RWPE2 (cell line): Measurements from ENCODE around the gene ZSCAN21.

Experiments
- ATAC-seq: fragments of 200-7000 bp; cut with Tn5 transposase; 3 replicates; pipeline ENCODE4 v1.9.1; 2021; ENCODE audit warnings: low read depth
- DNase-seq: peaks from one replicate; pipeline ENCODE4 v3.0.0-alpha.2; 2020; ENCODE audit warnings: low spot score
- H3K27ac ChIP-seq: fragments of 450-650 bp; 2 replicates; pipeline ENCODE4 v1.5.1; 2017; ENCODE audit warnings: mild to moderate bottlenecking; ENCODE audit not compliant: poor library complexity, severe bottlenecking
- H3K27me3 ChIP-seq: fragments of 250-450 bp; sonication (Bioruptor Pico); 2 replicates; pipeline ENCODE4 v1.5.1; 2021; ENCODE audit warnings: mild to moderate bottlenecking, moderate library complexity; ENCODE audit not compliant: insufficient read depth, poor library complexity, severe bottlenecking
- H3K36me3 ChIP-seq: fragments of 250-450 bp; sonication (Bioruptor Pico); 2 replicates; pipeline ENCODE4 v1.5.1; 2020; ENCODE audit warnings: low read depth, mild to moderate bottlenecking, moderate library complexity
- H3K4me1 ChIP-seq: fragments of 250-450 bp; sonication (Bioruptor Pico); 2 replicates; pipeline ENCODE4 v1.5.1; 2021; ENCODE audit warnings: mild to moderate bottlenecking, moderate library complexity; ENCODE audit not compliant: insufficient read depth, poor library complexity, severe bottlenecking
- H3K4me3 ChIP-seq: fragments of 250-450 bp; sonication (Bioruptor Pico); 2 replicates; pipeline ENCODE4 v1.5.1; 2021; ENCODE audit warnings: mild to moderate bottlenecking, moderate library complexity; ENCODE audit not compliant: severe bottlenecking
- H3K9me3 ChIP-seq: fragments of 250-450 bp; sonication (Bioruptor Pico); 2 replicates; pipeline ENCODE4 v1.5.1; 2021; ENCODE audit warnings: mild to moderate bottlenecking, moderate library complexity; ENCODE audit not compliant: severe bottlenecking
- CTCF ChIP-seq: fragments of 450-650 bp; IDR thresholded peaks from one replicate; pipeline ENCODE4 v1.5.1; 2017; ENCODE audit warnings: mild to moderate bottlenecking, moderate library complexity; ENCODE audit not compliant: poor library complexity, severe bottlenecking

The ZSCAN21 gene

GRCh38 chr7:100093925-100094486 is 44.4 kb downstream of the ZSCAN21 start:
- TF ChIP-seq CTCF: no peak
- Histone ChIP-seq H3K36me3 (peaks cover 89% of the 10 kb centered on the region), H3K27ac (no peak overlapping the region), H3K9me3 (no peaks in the 10 kb centered on the region), H3K4me3 (no peak overlapping the region), H3K27me3 (no peaks in the 10 kb centered on the region), H3K4me1 (no peaks in the 10 kb centered on the region)
- DNase-seq (no peak), ATAC-seq (no peak)

- TF ChIP-seq CTCF: no peak
- H3K27me3 ChIP-seq: no peaks in the 10 kb centered on the region
- H3K9me3 ChIP-seq: no peaks in the 10 kb centered on the region
- peaks cover 97% of the 10 kb centered on the region for H3K36me3 ChIP-seq
- ATAC-seq: no peak
- DNase-seq: no peak
- peaks cover 4% of the 10 kb centered on the region for H3K4me1 ChIP-seq
- no peak overlapping the region for H3K4me3 ChIP-seq
- no peak overlapping the region for H3K27ac ChIP-seq
Measured at GRCh38 chr7:100095289-100095688, 45.7 kb downstream of the ZSCAN21 start.

- H3K36me3 ChIP-seq: peaks cover 93% of the 10 kb centered on the region
- no peak for DNase-seq
- H3K27me3 ChIP-seq: no peaks in the 10 kb centered on the region
- H3K4me1 ChIP-seq: peaks cover 4% of the 10 kb centered on the region
- no peak overlapping the region for H3K4me3 ChIP-seq
- no peak overlapping the region for H3K27ac ChIP-seq
- no peaks in the 10 kb centered on the region for H3K9me3 ChIP-seq
- no peak for ATAC-seq
- TF ChIP-seq CTCF: no peak
Measured at GRCh38 chr7:100095704-100096103, 46.1 kb downstream of the ZSCAN21 start.

- no peak for ATAC-seq
- Histone ChIP-seq H3K9me3 (no peaks in the 10 kb centered on the region), H3K27me3 (no peaks in the 10 kb centered on the region), H3K4me1 (peaks cover 4% of the 10 kb centered on the region), H3K27ac (no peak overlapping the region), H3K4me3 (no peak overlapping the region), H3K36me3 (peaks cover 62% of the 10 kb centered on the region)
- DNase-seq: no peak
- no peak for TF ChIP-seq CTCF
Measured at GRCh38 chr7:100098913-100099312, 49.3 kb downstream of the ZSCAN21 start.

- H3K4me1 ChIP-seq: peaks cover 4% of the 10 kb centered on the region
- H3K9me3 ChIP-seq: no peaks in the 10 kb centered on the region
- no peak for TF ChIP-seq CTCF
- H3K27me3 ChIP-seq: no peaks in the 10 kb centered on the region
- H3K36me3 ChIP-seq: peaks cover 57% of the 10 kb centered on the region
- no peak for DNase-seq
- H3K27ac ChIP-seq: peak overlapping the region; percentile 94
- ATAC-seq: no peak
- H3K4me3 ChIP-seq: no peak overlapping the region
Measured at GRCh38 chr7:100099452-100099851, 49.9 kb downstream of the ZSCAN21 start.
